22Rv1 (cell line): Measurements from ENCODE around the gene IKBKG.

Experiments used
- CTCF ChIP-seq: fragments of 450-650 bp; IDR thresholded peaks from 2 replicates; pipeline ENCODE4 v1.5.1; 2017; ENCODE audit warnings: mild to moderate bottlenecking
- ZFX ChIP-seq: fragments of 450-650 bp; IDR thresholded peaks from 2 replicates; pipeline ENCODE4 v1.6.1; 2017; ENCODE audit warnings: antibody characterized with exemption, borderline replicate concordance

GRCh38 chrX:154547245-154548027 lies at the start of gene IKBKG:
- no peak for TF ChIP-seq CTCF
- TF ChIP-seq ZFX: no peak
